ENCODE results near the gene CDK2. TPM values are rescaled to one million over a fixed set of nuclear protein-coding genes. Genes with fewer than 3 reads are reported as not detected.

The CDK2 gene
- total and polyA plus RNA-seq, 9 of the 15 experiments (the other 6 are each of a cell fraction or from before 2014, with no cell fraction given) = 17.4 to 213 (median 109) TPM

DNA sequence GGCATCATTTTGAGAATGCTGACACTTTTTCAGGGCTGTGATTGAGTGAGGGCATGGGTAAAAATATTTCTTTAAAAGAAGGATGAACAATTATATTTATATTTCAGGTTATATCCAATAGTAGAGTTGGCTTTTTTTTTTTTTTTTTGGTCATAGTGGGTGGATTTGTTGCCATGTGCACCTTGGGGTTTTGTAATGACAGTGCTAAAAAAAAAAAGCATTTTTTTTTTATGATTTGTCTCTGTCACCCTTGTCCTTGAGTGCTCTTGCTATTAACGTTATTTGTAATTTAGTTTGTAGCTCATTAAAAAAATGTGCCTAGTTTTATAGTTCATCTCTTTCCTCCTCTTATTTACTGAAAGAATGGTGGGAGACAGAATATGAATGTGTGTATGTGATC lies 5.8 kb downstream of the CDK2 start (continued):
- TF ChIP-seq ZNF124 (CRISPR knock-in tag; IDR thresholded peaks at IDR 0.05) (no peak), PRMT5 (CRISPR knock-in tag; IDR thresholded peaks at IDR 0.05) (no peak), ZNF384 (IDR thresholded peaks at IDR 0.05; ENCODE audit: low read depth, low read length) (peak; percentile 73; the same call in 1 of the 2 replicates), BRD9 (IDR thresholded peaks at IDR 0.05; ENCODE audit: low read depth, partially characterized antibody) (no peak), SP2 (IDR thresholded peaks at IDR 0.05; ENCODE audit: extremely low read depth, low read depth, low read length, poor library complexity, severe bottlenecking) (no peak), ZNF551 (CRISPR knock-in tag; IDR thresholded peaks at IDR 0.05) (no peak), ARHGAP35 (IDR thresholded peaks at IDR 0.05; ENCODE audit: partially characterized antibody) (no peak), DNMT1 (IDR thresholded peaks at IDR 0.05) (no peak), ZNF316 (IDR thresholded peaks at IDR 0.05) (0 out of 2 replicates have a peak, but pooled peaks have one; percentile 1), MEF2A (IDR thresholded peaks at IDR 0.05; ENCODE audit: control insufficient read depth, low read depth, low read length) (no peak), POLR2B (IDR thresholded peaks at IDR 0.05; ENCODE audit: low read depth, partially characterized antibody) (no peak), RCOR1 (IDR thresholded peaks at IDR 0.05; ENCODE audit: borderline replicate concordance in 1 of 2, low read depth in 2 of 2, low read length in 2 of 2) (no peak)
- TF ChIP-seq, protein P1, sequence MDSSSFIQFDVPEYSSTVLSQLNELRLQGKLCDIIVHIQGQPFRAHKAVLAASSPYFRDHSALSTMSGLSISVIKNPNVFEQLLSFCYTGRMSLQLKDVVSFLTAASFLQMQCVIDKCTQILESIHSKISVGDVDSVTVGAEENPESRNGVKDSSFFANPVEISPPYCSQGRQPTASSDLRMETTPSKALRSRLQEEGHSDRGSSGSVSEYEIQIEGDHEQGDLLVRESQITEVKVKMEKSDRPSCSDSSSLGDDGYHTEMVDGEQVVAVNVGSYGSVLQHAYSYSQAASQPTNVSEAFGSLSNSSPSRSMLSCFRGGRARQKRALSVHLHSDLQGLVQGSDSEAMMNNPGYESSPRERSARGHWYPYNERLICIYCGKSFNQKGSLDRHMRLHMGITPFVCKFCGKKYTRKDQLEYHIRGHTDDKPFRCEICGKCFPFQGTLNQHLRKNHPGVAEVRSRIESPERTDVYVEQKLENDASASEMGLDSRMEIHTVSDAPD (CRISPR knock-in tag; IDR thresholded peaks at IDR 0.05) = no peak
- TF ChIP-seq, protein P2, sequence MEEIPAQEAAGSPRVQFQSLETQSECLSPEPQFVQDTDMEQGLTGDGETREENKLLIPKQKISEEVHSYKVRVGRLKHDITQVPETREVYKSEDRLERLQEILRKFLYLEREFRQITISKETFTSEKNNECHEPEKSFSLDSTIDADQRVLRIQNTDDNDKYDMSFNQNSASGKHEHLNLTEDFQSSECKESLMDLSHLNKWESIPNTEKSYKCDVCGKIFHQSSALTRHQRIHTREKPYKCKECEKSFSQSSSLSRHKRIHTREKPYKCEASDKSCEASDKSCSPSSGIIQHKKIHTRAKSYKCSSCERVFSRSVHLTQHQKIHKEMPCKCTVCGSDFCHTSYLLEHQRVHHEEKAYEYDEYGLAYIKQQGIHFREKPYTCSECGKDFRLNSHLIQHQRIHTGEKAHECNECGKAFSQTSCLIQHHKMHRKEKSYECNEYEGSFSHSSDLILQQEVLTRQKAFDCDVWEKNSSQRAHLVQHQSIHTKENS (CRISPR knock-in tag; IDR thresholded peaks at IDR 0.05) = no peak
- TF ChIP-seq, protein P3, sequence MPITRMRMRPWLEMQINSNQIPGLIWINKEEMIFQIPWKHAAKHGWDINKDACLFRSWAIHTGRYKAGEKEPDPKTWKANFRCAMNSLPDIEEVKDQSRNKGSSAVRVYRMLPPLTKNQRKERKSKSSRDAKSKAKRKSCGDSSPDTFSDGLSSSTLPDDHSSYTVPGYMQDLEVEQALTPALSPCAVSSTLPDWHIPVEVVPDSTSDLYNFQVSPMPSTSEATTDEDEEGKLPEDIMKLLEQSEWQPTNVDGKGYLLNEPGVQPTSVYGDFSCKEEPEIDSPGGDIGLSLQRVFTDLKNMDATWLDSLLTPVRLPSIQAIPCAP (CRISPR knock-in tag; IDR thresholded peaks at IDR 0.05; ENCODE audit: borderline replicate concordance) = no peak
